AML-193 (cell line): ENCODE measurements around the gene KANSL3.
"Not testable (repeated sequence)": the region's sequence is repeated elsewhere in the genome, so short reads cannot be mapped to it uniquely, and the experiment has no call there.

Source experiments
- DNase-seq, 2 experiments: peaks; one replicate each; lab custom pipeline; 2025; lab: John Stamatoyannopoulos, UW

KANSL3 gene

DNA sequence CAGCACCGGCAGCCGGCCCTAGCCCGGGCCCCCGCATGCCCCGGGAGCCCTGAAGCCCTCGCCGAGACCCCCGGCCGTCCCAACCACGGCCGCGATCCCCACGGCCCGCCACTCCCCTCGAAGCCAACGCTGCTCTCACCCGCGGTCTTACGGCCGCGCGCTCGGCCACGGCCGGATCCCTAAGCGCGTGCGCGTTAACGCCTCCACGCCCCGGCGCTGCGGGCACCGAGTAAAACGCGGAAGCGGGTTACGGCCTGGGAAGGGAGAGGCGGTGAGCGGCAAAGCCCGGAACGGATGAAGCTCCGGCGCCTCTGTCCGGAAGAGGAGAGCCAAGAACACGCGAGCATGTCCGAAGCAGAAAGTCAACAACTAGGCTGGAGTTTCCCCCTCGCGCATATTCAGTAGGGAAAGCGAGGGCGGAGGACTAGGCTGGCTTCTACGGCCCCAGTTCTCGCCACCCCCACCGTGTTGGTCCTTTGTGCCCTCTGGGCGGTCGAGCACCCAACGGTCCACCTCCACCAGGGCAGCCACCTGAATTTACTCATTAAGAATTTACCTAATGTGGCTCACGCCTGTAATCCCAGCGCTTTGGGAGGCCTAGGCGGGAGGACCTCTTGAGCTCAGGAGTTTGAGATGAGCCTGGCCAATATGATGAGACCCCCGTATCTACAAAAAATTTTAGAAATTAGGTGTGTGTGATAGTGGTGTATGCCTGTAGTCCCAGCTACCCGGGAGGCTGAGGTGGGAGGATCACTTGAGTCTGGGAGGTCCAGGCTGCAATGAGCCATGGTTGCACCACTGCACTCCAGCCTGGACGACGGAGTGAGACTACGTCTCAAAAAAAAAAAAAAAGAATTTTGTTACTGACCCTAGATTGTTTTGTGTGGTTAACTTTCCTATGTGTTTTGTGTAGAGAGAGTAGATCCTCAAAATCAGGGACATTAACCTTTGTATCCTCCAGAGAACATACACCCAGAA lies at the start of gene KANSL3:
KANSL3 (minus strand) TSS at position 169 of the 978 bp plus-strand sequence. CDS start 1,177 bp downstream, outside the sequence.
- peak; percentile 74 to 80 for DNase-seq

DNA sequence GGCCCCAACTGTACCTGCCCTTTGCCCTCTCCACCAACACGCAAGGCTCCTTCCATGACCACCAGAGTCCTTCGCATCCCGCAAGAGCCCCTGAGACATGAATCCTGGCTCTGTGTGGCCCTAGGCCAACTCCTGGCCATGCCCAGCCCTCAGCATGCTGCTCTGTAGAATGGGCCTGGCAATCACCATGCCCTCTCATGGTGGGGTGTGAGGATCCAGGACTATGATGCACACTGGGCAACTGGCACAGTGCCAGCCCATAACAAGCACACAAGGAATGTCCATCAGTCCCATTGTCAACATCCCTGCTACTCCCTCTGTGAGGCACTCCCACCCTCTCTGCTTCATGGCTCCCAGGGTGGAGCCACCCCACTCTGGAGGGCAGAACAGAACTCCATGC lies 49.2 kb upstream of the KANSL3 start:
- no peak for DNase-seq

DNA sequence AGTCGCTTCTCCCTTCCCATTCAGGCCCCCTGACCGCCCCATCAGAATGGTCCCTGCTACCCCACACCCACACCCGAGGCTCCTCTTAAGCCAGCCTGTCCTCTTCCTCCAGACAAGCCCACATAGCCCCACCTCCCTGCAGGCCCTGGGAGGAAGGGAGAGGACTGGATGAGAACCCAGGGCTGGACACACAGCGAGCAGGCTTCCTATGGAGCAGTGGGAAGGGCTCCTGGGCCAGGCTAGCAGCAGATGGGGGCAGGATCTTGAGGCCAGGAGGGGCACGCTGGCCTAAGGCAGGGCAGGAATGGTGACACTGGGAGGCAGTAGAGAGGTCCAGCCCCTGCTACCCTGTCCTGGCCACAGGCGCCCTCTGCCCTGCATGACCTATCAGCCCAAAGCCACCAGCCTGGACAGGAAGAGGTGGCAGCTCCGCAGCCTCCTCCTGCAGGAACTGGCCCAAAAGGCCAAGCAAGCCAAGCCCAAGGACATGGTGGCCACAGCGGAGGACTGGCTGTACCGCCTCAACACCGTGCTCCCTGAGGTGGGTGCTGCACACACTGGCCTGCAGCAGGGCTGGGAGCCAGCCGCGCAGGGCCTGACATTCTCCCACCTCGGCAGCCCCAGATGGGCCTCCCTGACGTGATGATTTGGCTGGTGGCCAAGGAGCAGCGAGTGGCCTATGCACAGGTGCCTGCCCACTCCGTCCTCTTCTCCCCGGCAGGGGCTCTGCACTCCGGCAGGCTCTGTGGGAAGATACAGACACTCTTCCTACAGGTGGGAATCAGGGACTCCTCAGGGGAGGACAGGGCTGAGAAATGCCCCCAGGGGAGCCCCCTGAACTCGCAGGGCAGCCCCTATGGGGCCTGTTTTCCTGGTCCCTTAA lies 47.7 kb upstream of the KANSL3 start:
- DNase-seq = no peak

DNA sequence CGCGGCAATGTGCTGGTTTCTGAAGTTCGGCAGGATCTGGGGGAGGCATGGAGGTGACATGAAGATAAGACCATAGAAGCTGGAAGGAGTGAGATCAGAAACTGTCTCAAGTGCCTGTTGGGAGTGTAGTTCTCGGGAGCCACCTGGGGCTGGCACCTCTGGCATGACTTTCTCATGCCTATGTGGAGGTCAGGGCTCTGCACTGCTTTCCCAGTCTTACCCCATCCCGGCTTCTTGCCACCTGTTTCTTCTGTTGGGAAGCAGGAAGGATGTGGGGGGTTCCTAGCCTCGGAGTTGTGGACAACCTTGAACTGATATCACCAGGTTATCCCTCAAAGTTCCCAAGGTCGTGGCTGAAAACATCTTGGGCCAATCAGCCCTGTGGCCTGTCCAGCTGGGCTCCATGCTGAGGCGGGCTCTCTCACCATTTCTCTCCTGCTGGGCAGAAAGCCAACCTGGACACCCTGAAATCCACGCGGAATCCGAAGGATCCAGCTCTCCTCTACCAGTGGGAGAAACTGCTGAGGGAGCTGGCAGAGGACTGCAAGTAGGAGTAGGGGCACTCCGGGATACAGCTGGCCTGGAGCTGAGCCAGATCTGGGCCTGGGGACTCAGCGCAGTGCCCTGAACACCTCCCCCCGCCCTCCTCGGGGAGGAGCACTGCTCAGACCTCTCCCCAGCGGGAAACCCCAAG lies 46.9 kb upstream of the KANSL3 start:
- DNase-seq = no peak

DNA sequence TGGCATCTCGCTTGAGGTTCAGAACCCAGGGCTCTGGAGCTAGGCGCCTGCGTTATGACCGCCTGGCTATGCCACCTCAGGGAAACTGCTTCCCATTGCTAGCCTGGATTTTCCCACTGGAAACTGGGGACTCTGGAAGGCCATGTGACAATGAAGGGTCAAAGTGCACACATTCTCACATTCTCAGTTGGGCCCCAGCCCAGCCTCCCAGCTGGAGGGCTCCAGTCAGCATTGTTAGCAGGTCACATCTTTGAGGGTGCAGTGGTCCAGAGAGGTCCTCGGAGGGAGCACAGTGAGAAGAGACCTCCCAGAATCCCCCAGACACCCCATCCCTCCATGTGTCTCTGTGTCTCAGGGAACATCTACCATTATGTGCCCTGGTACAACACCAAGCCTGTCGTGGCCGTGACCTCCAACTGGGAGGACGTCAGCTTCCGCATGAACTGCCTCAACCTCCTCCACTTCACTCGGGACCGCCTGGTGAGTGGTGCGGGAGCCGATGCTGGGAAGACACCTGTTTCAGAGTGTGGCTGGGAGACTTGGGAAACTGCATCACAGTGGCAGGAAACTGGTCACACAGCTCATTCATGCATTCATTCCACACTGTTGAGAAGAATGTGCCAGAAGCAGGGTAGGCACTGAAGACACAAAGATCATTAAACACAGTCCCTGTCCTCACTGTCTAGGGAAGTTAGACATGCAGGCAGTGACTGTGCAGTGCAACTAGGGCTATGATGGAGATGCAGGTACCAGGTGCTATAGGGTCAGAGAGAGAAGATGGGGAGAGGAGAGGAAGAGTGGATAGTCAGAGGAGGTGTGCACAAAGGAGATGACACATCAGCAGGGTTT lies 46.1 kb upstream of the KANSL3 start:
- DNase-seq = no peak

DNA sequence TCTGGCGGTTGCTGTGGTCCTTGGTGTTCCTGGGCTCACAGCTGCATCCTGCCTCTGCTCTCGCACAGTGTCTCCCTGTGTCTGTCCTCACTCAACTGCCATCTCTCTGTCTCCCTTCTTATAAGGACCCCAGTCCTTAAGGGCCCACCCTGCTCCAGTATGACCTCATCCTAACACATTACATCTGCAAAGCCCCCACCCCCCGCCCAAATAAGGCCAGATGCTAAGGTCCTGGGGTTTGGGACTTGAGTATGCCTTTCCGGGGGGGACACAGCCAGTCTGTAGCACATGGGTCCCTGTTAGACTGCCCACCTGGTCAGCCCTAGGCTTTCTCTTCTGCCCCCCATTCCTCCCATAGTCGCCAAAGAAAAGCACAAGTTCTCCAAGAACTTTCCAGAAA lies 45.2 kb upstream of the KANSL3 start:
- DNase-seq = no peak

DNA sequence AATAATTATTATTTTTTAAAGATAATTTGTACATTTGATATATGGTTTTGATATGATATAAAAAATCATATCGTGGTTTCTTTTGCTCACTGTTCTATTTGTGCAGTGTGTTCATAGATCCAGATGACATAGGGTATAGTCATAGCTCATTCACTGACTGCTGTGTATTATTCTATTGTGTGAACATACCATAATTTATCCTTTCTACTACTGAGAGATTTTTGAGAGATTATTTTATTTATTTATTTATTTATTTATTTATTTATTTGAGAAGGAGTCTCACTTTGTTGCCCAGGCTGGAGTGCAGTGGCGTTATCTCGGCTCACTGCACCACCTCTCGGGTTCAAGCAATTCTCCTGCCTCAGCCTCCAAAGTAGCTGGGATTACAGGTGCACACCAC lies 43.4 kb upstream of the KANSL3 start:
- no peak for DNase-seq

DNA sequence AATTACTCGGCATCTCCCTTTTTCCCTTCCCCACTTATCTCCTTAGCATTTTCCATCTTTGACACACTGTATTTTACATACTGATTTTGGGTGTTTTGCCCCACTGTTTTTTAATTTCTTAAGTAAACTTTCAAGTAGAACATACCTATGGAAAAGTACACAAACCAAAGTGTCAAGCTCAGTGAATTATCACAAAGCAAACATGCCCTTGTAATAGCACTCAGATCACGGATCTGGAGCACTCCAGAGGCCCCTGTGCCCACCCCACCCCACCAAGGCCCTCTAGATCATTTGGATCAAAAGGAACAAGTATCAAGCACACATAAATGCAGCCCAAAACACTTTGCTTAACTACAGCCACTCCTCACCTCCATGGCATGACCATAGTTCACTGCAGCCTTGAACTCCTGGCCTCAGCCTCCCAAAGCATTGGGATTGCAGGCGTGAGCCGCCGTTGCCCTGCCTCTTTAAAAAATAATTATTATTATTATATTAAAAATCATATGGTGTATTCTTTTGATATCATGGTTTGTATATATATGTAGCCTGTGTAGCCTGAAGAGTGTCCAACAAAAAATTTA lies 42.5 kb upstream of the KANSL3 start:
- DNase-seq = no peak

DNA sequence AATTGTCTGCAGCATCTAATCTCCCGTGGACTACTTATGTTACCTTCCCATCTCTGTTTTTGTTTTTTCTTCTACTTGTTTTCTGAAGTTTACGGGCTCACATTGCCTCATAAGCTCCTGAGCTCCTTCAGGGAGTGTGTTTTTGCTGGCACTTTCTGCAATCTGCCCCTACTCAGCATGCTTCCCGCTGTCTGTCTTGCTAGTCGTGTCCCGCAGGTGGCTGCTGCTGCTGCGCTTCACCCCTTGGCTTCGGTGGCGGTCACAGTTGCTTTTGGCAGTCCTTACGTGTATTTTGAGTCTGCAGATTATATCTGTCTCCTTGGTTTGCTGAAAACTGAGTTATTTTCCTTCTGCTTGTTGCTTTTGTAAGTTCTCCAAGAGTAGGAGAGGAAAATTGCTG lies 41.7 kb upstream of the KANSL3 start:
- no peak for DNase-seq

DNA sequence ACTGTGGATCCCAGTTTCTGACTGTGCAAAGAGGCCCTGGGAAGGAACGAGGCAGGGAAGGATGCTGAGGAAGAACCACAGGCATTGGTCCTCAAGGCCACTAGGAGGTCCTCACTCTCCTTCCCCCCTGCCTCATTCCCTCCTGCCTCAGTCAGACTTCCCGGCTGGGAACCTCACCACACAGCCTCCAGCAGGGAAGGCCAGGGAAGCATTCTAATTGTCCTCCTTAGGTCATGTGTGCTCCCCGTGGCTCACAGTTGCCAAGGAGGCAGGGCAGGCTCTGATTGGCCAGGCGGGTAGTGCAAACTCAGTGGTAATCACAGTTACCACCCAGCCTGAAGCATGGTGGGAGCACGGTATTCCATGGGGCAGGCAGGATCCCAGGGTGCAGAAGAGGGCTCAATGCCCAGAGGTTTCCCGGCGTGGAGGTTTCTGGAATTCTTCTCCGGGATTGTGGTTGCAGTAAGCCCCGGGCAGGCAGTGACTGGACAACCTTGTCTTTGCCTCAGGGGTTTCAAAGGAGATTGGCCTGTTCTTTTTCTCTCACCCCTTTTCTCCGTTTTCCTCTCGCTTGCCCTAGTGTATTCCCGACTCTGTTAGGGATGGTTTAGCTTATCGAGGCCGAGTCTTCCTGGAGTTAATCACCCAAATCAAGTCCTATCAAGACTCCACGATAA lies 31.6 kb upstream of the KANSL3 start:
- DNase-seq = no peak

DNA sequence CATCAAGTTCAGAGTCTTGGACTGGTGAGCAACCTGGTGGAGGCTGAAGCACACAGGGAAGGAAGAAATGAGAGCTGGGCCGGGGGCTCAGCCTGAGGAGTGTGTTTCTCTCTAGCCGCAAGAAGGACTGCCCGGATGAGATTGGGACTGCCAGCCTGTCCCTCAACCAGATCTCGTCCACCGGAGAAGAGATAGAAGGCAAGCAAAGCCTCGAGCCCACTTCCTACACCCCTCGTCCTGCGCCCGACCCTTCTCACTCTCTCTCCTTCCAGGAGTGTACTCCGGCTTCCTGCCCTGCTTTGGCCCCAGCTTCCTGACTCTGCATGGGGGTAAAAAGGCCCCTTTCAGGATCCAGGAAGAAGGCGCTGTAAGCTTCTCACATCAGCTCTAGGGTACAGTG lies 30.7 kb upstream of the KANSL3 start:
- DNase-seq = no peak

DNA sequence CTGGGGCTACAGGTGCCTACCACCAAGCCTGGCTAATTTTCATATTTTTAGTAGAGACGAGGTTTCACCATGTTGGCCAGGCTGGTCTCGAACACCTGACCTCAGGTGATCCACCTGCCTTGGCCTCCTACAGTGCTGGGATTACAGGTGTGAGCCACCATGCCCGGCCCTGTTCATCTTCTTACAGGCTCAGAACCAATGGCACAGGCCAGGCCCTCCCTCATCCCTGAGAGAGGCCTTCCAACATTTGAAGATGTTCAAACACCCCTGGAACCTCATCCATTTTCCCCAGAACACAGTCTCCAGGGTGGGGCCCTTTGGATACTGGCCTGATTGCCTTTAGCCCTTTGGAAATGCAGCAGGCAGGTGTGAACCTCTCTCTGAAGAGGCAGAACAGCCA lies 27.6 kb upstream of the KANSL3 start:
- not testable (repeated sequence) for DNase-seq

DNA sequence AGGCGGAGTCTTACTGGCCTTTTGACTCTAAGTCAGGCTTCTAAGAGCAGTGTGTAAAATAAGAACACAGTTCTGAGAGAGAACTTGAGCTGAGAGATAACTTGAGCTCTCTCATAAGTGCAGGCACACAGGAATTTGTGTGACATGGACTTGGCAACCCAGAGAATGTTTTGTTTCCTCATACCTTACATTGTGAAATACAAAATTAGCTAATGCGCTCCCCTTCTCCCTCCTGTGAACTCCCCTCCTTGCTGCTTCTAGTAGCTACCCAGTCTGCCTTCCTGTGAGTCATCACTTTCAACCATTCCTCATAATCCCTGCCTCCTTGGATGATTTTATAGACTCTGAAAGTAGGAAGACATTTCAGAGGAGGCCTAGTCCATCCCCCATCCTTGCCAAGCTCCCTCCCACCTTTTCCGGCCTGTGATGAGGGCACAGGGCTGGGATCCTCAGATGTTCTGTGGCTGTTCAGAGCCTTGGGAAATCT lies 27.0 kb upstream of the KANSL3 start:
- peak; percentile 92 to 96 for DNase-seq

DNA sequence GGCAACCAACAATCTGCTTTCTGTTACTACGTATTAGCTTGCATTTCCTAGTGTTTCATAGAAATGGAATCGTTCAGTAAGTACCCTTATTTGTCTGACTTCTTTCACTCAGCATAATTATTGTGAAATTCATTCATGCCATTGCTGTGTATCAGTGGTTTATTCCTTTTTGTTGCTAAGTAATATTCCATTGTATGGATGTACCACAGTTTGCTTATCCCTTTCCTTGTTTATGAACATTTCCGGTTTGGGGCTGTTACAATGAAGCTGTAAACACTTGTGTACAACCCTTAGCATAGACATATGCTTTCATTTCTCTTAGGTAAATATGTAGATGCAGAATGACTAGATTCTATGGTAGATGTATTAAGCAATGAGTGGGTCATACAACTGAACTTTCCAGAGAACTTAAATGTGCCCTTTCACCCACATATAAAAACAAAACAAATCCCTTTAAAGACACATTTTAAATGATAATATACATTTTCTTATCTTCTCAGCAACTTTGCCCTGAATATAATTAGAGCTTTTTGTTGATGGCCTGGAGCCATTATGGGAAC lies 26.3 kb upstream of the KANSL3 start:
- DNase-seq = no peak

DNA sequence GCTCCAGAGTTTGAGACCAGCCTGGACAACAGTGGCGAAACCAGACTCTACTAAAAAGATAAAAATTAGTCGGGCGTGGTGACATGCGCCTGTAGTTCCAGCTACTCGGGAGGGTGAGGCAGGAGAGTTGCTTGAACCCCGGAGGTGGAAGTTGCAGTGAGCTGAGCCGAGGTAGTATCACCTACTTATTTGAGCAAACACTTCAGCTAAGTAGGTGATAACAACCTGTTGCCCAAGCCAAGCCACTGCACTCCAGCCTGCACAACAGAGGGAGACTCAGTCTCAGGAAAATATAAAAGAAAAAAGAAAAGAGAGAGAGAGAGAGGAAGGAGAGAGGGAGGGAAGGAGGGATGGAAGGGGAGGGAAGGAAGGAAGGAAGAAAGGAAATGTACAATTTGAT lies 25.7 kb upstream of the KANSL3 start:
- no peak for DNase-seq

DNA sequence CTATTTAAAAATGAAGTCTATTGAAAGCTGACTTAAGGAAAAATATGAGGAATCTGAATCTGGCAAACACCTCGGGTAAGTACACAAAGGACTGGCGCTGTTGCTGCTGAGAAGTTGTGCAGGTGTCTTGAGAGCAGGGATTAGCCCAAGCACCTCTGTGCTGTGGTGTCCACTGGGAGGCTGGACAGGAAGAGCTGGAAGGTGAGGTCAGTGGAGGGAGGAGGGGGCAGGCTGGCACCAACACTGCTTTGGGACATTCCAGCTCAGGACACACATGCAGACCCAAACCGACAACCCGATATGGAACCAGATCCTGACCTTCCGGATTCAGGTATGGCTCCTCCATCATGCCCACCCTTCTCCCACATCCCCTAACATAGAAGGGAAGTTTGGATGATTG lies 25.1 kb upstream of the KANSL3 start:
- DNase-seq = no peak

DNA sequence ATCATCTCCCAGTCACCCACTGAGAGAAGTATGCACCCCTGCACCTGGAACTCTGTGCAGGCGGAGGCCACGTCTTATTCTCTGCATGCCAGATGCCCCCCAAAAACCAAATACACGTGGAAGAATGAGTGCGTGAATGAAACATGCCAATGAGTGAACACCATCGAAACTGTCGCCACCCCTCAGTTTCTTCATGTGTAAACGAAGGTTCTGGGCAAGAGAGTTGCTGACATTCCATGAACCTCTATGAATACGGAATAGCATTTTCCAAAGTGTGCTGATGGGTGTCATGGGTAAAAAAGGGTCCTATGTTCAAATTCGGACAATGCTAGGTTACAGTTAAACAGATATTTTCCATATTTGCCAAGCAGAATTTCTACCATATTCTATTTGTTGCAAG lies 24.2 kb upstream of the KANSL3 start:
- DNase-seq = no peak

DNA sequence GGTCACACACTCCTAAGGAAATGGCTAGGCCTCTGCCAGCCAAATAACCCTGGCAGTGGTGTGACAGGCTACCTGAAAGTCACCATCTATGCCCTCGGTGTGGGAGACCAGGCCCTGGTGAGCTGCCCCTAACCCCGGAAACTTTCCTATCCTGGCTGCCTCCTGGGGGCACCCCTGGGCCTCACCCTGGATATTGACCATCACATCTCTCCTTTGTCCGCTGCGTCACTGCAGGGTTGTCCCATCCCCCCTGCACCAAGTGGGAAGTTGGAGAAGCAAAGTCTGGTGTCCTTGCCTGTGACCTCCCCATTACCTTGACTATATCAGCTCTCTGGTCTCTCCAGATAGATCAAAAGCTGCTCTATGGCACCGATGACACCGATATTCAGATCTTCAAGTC lies 23.2 kb upstream of the KANSL3 start:
- no peak for DNase-seq

DNA sequence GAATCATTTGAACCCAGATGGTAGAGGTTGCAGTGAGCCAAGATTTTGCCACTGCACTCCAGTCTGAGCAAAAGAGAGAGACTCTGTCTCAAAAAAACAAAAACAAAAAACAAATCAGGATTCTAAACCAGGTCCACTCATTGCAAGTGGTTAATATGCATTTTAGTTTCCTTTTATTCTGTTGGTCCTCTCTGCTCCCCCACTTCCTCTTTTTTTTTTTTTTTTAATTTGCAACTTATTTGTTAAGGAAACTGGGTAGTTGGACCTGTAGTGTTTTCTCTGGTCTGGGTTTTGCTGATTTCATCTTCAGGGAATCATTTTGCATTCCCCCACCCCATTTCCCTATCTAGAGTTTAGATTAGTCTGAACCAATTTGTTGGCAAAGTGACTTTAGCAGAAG lies 18.4 kb upstream of the KANSL3 start:
- DNase-seq = peak; percentile 33 to 45

DNA sequence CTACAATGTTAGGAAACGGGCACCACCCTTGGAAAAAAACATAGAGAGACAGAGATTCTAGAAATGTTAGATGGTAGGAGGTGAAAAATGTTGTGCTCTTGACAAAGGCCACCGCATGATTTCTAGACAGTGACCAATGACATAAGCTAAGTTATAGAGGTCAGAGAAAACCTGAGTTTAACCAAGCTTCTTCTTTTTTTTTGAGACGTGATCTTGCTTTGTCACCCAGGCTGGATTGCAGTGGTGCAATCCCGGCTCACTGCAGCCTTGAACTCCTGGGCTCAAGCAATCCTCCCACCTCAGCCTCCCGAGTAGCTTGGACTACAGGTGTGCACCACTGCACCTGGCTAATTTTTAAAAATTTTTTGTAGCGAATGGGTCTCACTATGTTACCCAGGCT lies 17.4 kb upstream of the KANSL3 start:
- peak; percentile 34 to 52 for DNase-seq
